HepG2 (cell line): Measurements from ENCODE around the gene PCBD2. TPM values are rescaled to one million over a fixed set of nuclear protein-coding genes. Genes with fewer than 3 reads are reported as not detected.

Experiments
- CAMTA2 ChIP-seq: sonication (generic); formaldehyde crosslinking; IDR thresholded peaks from 2 replicates; pipeline ENCODE4 v1.4.0; 2020; ENCODE audit warnings: mild to moderate bottlenecking, missing genetic modification reagents, borderline replicate concordance
- EP300 ChIP-seq, 3 experiments: sonication (generic) in 1 of 3; formaldehyde crosslinking in 1 of 3; IDR thresholded peaks; 2 replicates each; pipeline versions ENCODE4 v1.5.1 to v1.6.1; 2011 to 2020; ENCODE audit warnings: low read depth in 2 of 3, low read length in 2 of 3, borderline replicate concordance in 1 of 3, improper control_type of control experiment in 1 of 3, mild to moderate bottlenecking in 1 of 3, missing genetic modification reagents in 1 of 3, moderate library complexity in 1 of 3
- HMG20A ChIP-seq: IDR thresholded peaks from 2 replicates; pipeline ENCODE4 v1.6.1; 2016; ENCODE audit warnings: borderline replicate concordance
- KDM1A ChIP-seq: IDR thresholded peaks from 2 replicates; pipeline ENCODE4 v1.6.1; 2016; ENCODE audit warnings: missing compliant biosample characterization
- MYC ChIP-seq: sonication (generic); formaldehyde crosslinking; IDR thresholded peaks from 2 replicates; pipeline ENCODE4 v1.9.0; 2021; ENCODE audit warnings: missing genetic modification reagents, borderline replicate concordance
- NPAS2 ChIP-seq: sonication (generic); formaldehyde crosslinking; IDR thresholded peaks from 2 replicates; pipeline ENCODE4 v1.8.0; 2022; ENCODE audit warnings: mild to moderate bottlenecking, missing genetic modification reagents, borderline replicate concordance
- PCBP1 ChIP-seq: fragments of 200-400 bp; formaldehyde crosslinking; IDR thresholded peaks from 2 replicates; pipeline ENCODE4 v1.6.1; 2017; ENCODE audit warnings: mild to moderate bottlenecking, low read depth, low read length, borderline replicate concordance
- SALL1 ChIP-seq: sonication (generic); formaldehyde crosslinking; IDR thresholded peaks from 2 replicates; pipeline ENCODE4 v1.8.0; 2022; ENCODE audit warnings: mild to moderate bottlenecking, missing genetic modification reagents
- ZBTB20 ChIP-seq: sonication (generic); formaldehyde crosslinking; IDR thresholded peaks from 2 replicates; pipeline ENCODE4 v1.8.1; 2023; ENCODE audit warnings: missing genetic modification reagents, low read depth, mild to moderate bottlenecking, borderline replicate concordance
- ZNF256 ChIP-seq: sonication (generic); formaldehyde crosslinking; conservative IDR thresholded peaks from 2 replicates; pipeline ENCODE4 v1.4.0; 2020; ENCODE audit warnings: missing genetic modification reagents
- ZNF274 ChIP-seq: sonication (generic); formaldehyde crosslinking; IDR thresholded peaks from 2 replicates; pipeline ENCODE4 v1.5.1; 2020; ENCODE audit warnings: mild to moderate bottlenecking, missing genetic modification reagents
- ZNF281 ChIP-seq: sonication (generic); formaldehyde crosslinking; IDR thresholded peaks from 2 replicates; pipeline ENCODE4 v1.4.0; 2020; ENCODE audit warnings: missing genetic modification reagents, borderline replicate concordance
- ZNF552 ChIP-seq: sonication (generic); formaldehyde crosslinking; IDR thresholded peaks from 2 replicates; pipeline ENCODE4 v1.9.0; 2022; ENCODE audit warnings: missing genetic modification reagents, mild to moderate bottlenecking, borderline replicate concordance
- ZNF746 ChIP-seq: sonication (generic); formaldehyde crosslinking; IDR thresholded peaks from 2 replicates; pipeline ENCODE4 v1.8.0; 2022; ENCODE audit warnings: mild to moderate bottlenecking, missing genetic modification reagents
- polyA plus RNA-seq, 8 experiments: library from polyadenylated mRNA; depleted of rRNA in 3 of 8; stranded (reverse) in 7 of 8; unstranded in 1 of 8; fragments of >200 nt; fragmentation: Illumina TruSeq in 4 of 8; extraction: Trizol in 4 of 8; gene quantifications; 2 replicates each; pipeline versions ENCODE4 v1.2.1 to v1.2.3, GENCODE V29; 2011 to 2016; ENCODE audit warnings: low read depth in 4 of 8, missing spikeins in 1 of 8, mixed read lengths in 1 of 8; ENCODE audit not compliant: insufficient read depth in 1 of 8
- total RNA-seq, 5 experiments: library from RNA; depleted of rRNA; stranded (reverse); fragments of >200 nt; fragmentation: Illumina TruSeq; extraction: Trizol; gene quantifications; 2 replicates each; pipeline ENCODE4 v1.2.3, GENCODE V29; 2016; ENCODE audit warnings: low read depth in 1 of 5
- TF ChIP-seq, protein P1 (sequence below): sonication (generic); formaldehyde crosslinking; IDR thresholded peaks from one replicate; pipeline ENCODE4 v1.5.1; 2020; ENCODE audit warnings: mild to moderate bottlenecking, missing genetic modification reagents; ENCODE audit errors: not compliant biosample characterization

The PCBD2 gene
- total and polyA plus RNA-seq, 2 of the 13 experiments (the other 11 are each of a cell fraction or from before 2014, with no cell fraction given) = 5.5 to 12.0 TPM

GRCh38 chr5:134958755-134959154 lies 53.8 kb downstream of the PCBD2 start (continued):
- TF ChIP-seq EP300 (IDR thresholded peaks at IDR 0.05; ENCODE audit: low read depth in 2 of 2, low read length in 2 of 2) (0 out of 4 replicates have a peak, but pooled peaks of 1 of the 2 experiments have one; percentile 34), EP300 (CRISPR knock-in tag; IDR thresholded peaks at IDR 0.05; ENCODE audit: borderline replicate concordance) (no peak), ZNF746 (no peak), HMG20A (CRISPR knock-in tag) (no peak), ZNF256 (CRISPR knock-in tag) (no peak), KDM1A (no peak), SALL1 (CRISPR knock-in tag) (peak; percentile 21; the same call in 1 of the 2 replicates), ZBTB20 (no peak), ZNF274 (CRISPR knock-in tag) (no peak), NPAS2 (no peak), ZNF281 (CRISPR knock-in tag) (no peak), ZNF552 (no peak), MYC (CRISPR knock-in tag) (no peak), CAMTA2 (no peak), PCBP1 (no peak)
- TF ChIP-seq, protein P1, sequence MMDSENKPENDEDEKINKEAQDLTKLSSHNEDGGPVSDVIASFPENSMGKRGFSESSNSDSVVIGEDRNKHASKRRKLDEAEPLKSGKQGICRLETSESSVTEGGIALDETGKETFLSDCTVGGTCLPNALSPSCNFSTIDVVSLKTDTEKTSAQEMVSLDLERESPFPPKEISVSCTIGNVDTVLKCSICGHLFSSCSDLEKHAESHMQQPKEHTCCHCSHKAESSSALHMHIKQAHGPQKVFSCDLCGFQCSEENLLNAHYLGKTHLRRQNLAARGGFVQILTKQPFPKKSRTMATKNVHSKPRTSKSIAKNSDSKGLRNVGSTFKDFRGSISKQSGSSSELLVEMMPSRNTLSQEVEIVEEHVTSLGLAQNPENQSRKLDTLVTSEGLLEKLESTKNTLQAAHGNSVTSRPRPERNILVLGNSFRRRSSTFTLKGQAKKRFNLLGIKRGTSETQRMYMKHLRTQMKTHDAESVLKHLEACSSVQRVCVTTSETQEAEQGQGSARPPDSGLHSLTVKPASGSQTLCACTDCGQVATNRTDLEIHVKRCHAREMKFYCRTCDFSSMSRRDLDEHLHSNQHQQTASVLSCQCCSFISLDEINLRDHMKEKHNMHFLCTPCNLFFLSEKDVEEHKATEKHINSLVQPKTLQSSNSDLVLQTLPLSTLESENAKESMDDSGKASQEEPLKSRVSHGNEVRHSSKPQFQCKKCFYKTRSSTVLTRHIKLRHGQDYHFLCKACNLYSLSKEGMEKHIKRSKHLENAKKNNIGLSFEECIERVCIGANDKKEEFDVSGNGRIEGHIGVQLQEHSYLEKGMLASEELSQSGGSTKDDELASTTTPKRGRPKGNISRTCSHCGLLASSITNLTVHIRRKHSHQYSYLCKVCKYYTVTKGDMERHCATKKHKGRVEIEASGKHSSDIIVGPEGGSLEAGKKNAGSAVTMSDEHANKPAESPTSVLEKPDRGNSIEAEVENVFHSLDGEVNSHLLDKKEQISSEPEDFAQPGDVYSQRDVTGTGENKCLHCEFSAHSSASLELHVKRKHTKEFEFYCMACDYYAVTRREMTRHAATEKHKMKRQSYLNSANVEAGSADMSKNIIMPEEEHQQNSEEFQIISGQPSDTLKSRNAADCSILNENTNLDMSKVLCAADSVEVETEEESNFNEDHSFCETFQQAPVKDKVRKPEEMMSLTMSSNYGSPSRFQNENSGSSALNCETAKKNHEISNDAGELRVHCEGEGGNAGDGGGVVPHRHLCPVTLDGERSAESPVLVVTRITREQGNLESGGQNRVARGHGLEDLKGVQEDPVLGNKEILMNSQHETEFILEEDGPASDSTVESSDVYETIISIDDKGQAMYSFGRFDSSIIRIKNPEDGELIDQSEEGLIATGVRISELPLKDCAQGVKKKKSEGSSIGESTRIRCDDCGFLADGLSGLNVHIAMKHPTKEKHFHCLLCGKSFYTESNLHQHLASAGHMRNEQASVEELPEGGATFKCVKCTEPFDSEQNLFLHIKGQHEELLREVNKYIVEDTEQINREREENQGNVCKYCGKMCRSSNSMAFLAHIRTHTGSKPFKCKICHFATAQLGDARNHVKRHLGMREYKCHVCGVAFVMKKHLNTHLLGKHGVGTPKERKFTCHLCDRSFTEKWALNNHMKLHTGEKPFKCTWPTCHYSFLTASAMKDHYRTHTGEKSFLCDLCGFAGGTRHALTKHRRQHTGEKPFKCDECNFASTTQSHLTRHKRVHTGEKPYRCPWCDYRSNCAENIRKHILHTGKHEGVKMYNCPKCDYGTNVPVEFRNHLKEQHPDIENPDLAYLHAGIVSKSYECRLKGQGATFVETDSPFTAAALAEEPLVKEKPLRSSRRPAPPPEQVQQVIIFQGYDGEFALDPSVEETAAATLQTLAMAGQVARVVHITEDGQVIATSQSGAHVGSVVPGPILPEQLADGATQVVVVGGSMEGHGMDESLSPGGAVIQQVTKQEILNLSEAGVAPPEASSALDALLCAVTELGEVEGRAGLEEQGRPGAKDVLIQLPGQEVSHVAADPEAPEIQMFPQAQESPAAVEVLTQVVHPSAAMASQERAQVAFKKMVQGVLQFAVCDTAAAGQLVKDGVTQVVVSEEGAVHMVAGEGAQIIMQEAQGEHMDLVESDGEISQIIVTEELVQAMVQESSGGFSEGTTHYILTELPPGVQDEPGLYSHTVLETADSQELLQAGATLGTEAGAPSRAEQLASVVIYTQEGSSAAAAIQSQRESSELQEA (CRISPR knock-in tag) = no peak
